HEK293 (cell line): ENCODE data around the gene ALDH8A1.

Experiments
- CTCF ChIP-seq: fragments of 450-650 bp; formaldehyde crosslinking; IDR thresholded peaks from 2 replicates; pipeline ENCODE4 v1.5.1; 2016; ENCODE audit warnings: missing biosample characterization, missing genetic modification characterization
- ELK4 ChIP-seq: IDR thresholded peaks from 2 replicates; pipeline ENCODE4 v1.6.1; 2011; ENCODE audit warnings: mild to moderate bottlenecking, low read depth, low read length, borderline replicate concordance
- KLF9 ChIP-seq: fragments of 450-650 bp; formaldehyde crosslinking; IDR thresholded peaks from 2 replicates; pipeline ENCODE4 v1.5.1; 2016; ENCODE audit warnings: missing biosample characterization, missing genetic modification characterization, low read depth
- REST ChIP-seq: fragments of 450-650 bp; formaldehyde crosslinking; IDR thresholded peaks from 2 replicates; pipeline ENCODE4 v1.5.1; 2016; ENCODE audit warnings: missing biosample characterization, missing genetic modification characterization
- TSHZ1 ChIP-seq: fragments of 450-650 bp; formaldehyde crosslinking; IDR thresholded peaks from 2 replicates; pipeline ENCODE4 v1.5.1; 2016; ENCODE audit warnings: missing biosample characterization, missing genetic modification characterization, borderline replicate concordance
- ZNF510 ChIP-seq: fragments of 450-650 bp; formaldehyde crosslinking; IDR thresholded peaks from 2 replicates; pipeline ENCODE4 v1.5.1; 2018; ENCODE audit warnings: mild to moderate bottlenecking, missing genetic modification characterization, missing biosample characterization; ENCODE audit not compliant: insufficient replicate concordance
- ZNF747 ChIP-seq: fragments of 450-650 bp; formaldehyde crosslinking; IDR thresholded peaks from 2 replicates; pipeline ENCODE4 v1.5.1; 2016; ENCODE audit warnings: missing biosample characterization, missing genetic modification characterization
- ZSCAN5A ChIP-seq: fragments of 450-650 bp; formaldehyde crosslinking; IDR thresholded peaks from 2 replicates; pipeline ENCODE4 v1.5.1; 2016; ENCODE audit warnings: missing biosample characterization, missing genetic modification characterization

GRCh38 chr6:134892362-134892761, 57.5 kb downstream of the ALDH8A1 start:
- no peak for TF ChIP-seq CTCF (tag by site-specific recombination)
- no peak for TF ChIP-seq ZNF510 (tag by site-specific recombination)
- no peak for TF ChIP-seq ZSCAN5A (tag by site-specific recombination)
- no peak for TF ChIP-seq ELK4
- TF ChIP-seq KLF9 (tag by site-specific recombination) = no peak
- TF ChIP-seq TSHZ1 (tag by site-specific recombination) = no peak
- TF ChIP-seq REST (tag by site-specific recombination) = no peak
- no peak for TF ChIP-seq ZNF747
